GM12878 (cell line): Measurements from ENCODE around the gene SLX9. TPM values are rescaled to one million over a fixed set of nuclear protein-coding genes. Genes with fewer than 3 reads are reported as not detected.

Experiments used
- CBX5 ChIP-seq: sonication (generic); IDR thresholded peaks from 2 replicates; pipeline ENCODE4 v1.6.1; 2016; ENCODE audit warnings: low read depth, moderate library complexity, mild to moderate bottlenecking, inconsistent platforms
- CHD2 ChIP-seq: IDR thresholded peaks from 2 replicates; pipeline ENCODE4 v1.6.1; 2011; ENCODE audit warnings: low read depth, low read length, improper control_type of control experiment, borderline replicate concordance
- DPF2 ChIP-seq: fragments of 450-650 bp; IDR thresholded peaks from 2 replicates; pipeline ENCODE4 v1.6.1; 2017; ENCODE audit warnings: mild to moderate bottlenecking
- EGR1 ChIP-seq, 2 experiments: IDR thresholded peaks; 1 replicate in 1 of 2; 2 replicates in 1 of 2; pipeline ENCODE4 v1.6.1; 2011 to 2012; ENCODE audit warnings: low read depth in 2 of 2, low read length in 2 of 2, borderline replicate concordance in 1 of 2, mild to moderate bottlenecking in 1 of 2, moderate library complexity in 1 of 2
- ETV6 ChIP-seq, 2 experiments: fragments of 450-650 bp in 1 of 2; IDR thresholded peaks in 1 of 2; conservative IDR thresholded peaks in 1 of 2; 2 replicates each; pipeline ENCODE4 v1.6.1; 2014; ENCODE audit warnings: antibody characterized with exemption in 1 of 2, borderline replicate concordance in 1 of 2, low read depth in 1 of 2, mild to moderate bottlenecking in 1 of 2, moderate library complexity in 1 of 2
- IRF4 ChIP-seq: IDR thresholded peaks from 2 replicates; pipeline ENCODE4 v1.6.1; 2011; ENCODE audit warnings: low read depth, low read length
- MEF2B ChIP-seq: fragments of 450-650 bp; IDR thresholded peaks from 2 replicates; pipeline ENCODE4 v1.6.1; 2018; ENCODE audit warnings: mild to moderate bottlenecking, moderate library complexity; ENCODE audit not compliant: partially characterized antibody, poor library complexity, severe bottlenecking
- NFYB ChIP-seq: IDR thresholded peaks from 2 replicates; pipeline ENCODE4 v1.6.1; 2011; ENCODE audit warnings: low read depth, mild to moderate bottlenecking, low read length, improper control_type of control experiment, moderate library complexity; ENCODE audit not compliant: insufficient read depth
- SKIL ChIP-seq: fragments of 450-650 bp; IDR thresholded peaks from 2 replicates; pipeline ENCODE4 v1.6.1; 2017; ENCODE audit warnings: mild to moderate bottlenecking, low read depth, inconsistent platforms; ENCODE audit not compliant: poor library complexity, severe bottlenecking
- TAF1 ChIP-seq: IDR thresholded peaks from 2 replicates; pipeline ENCODE4 v1.6.1; 2011; ENCODE audit warnings: mild to moderate bottlenecking, low read depth, low read length, borderline replicate concordance
- polyA plus RNA-seq, 11 experiments: library from polyadenylated mRNA; depleted of rRNA in 4 of 11; unstranded in 6 of 11; stranded (reverse) in 5 of 11; fragments of >200 nt; fragmentation: Nextera tagmentation in 4 of 11; fragmentation: Illumina TruSeq in 1 of 11; extraction: Ambion mirVana in 4 of 11; extraction: Trizol in 1 of 11; gene quantifications; 1 replicate in 1 of 11; 2 replicates in 10 of 11; pipeline versions ENCODE4 v1.2.1 to v1.2.3, GENCODE V29; 2011 to 2016; ENCODE audit warnings: inconsistent platforms in 2 of 11, missing spikeins in 2 of 11, low read depth in 1 of 11
- total RNA-seq, 4 experiments: library from RNA; depleted of rRNA in 3 of 4; stranded (reverse); fragments of >200 nt in 3 of 4; fragmentation: Illumina TruSeq in 1 of 4; extraction: Trizol in 1 of 4; gene quantifications; 2 replicates each; pipeline versions ENCODE4 v1.2.1 to v1.2.3, GENCODE V29; 2013 to 2021
- TF ChIP-seq, protein P1 (sequence below): IDR thresholded peaks from 2 replicates; pipeline ENCODE4 v1.6.1; 2011; ENCODE audit warnings: borderline replicate concordance, low read depth, mild to moderate bottlenecking, moderate library complexity, low read length; ENCODE audit not compliant: insufficient read depth, poor library complexity, severe bottlenecking
- TF ChIP-seq, protein P2 (sequence below): IDR thresholded peaks from 2 replicates; pipeline ENCODE4 v1.6.1; 2012; ENCODE audit warnings: improper control_type of control experiment, low read depth, low read length; ENCODE audit not compliant: insufficient replicate concordance
- TF ChIP-seq, protein P3 (sequence below): fragments of 450-650 bp; IDR thresholded peaks from 2 replicates; pipeline ENCODE4 v1.6.1; 2017; ENCODE audit warnings: mild to moderate bottlenecking, moderate library complexity

SLX9 gene
- total and polyA plus RNA-seq, 10 of the 15 experiments (the other 5 are each of a cell fraction or from before 2014, with no cell fraction given), result 0.69 to 81.3 (median 33.9) TPM

GRCh38 chr21:44920694-44921604, 18.9 kb upstream of the SLX9 start, which contains the start of gene ITGB2 (continued):
- TF ChIP-seq, protein P1, sequence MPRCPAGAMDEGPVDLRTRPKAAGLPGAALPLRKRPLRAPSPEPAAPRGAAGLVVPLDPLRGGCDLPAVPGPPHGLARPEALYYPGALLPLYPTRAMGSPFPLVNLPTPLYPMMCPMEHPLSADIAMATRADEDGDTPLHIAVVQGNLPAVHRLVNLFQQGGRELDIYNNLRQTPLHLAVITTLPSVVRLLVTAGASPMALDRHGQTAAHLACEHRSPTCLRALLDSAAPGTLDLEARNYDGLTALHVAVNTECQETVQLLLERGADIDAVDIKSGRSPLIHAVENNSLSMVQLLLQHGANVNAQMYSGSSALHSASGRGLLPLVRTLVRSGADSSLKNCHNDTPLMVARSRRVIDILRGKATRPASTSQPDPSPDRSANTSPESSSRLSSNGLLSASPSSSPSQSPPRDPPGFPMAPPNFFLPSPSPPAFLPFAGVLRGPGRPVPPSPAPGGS, result no peak
- TF ChIP-seq, protein P2, sequence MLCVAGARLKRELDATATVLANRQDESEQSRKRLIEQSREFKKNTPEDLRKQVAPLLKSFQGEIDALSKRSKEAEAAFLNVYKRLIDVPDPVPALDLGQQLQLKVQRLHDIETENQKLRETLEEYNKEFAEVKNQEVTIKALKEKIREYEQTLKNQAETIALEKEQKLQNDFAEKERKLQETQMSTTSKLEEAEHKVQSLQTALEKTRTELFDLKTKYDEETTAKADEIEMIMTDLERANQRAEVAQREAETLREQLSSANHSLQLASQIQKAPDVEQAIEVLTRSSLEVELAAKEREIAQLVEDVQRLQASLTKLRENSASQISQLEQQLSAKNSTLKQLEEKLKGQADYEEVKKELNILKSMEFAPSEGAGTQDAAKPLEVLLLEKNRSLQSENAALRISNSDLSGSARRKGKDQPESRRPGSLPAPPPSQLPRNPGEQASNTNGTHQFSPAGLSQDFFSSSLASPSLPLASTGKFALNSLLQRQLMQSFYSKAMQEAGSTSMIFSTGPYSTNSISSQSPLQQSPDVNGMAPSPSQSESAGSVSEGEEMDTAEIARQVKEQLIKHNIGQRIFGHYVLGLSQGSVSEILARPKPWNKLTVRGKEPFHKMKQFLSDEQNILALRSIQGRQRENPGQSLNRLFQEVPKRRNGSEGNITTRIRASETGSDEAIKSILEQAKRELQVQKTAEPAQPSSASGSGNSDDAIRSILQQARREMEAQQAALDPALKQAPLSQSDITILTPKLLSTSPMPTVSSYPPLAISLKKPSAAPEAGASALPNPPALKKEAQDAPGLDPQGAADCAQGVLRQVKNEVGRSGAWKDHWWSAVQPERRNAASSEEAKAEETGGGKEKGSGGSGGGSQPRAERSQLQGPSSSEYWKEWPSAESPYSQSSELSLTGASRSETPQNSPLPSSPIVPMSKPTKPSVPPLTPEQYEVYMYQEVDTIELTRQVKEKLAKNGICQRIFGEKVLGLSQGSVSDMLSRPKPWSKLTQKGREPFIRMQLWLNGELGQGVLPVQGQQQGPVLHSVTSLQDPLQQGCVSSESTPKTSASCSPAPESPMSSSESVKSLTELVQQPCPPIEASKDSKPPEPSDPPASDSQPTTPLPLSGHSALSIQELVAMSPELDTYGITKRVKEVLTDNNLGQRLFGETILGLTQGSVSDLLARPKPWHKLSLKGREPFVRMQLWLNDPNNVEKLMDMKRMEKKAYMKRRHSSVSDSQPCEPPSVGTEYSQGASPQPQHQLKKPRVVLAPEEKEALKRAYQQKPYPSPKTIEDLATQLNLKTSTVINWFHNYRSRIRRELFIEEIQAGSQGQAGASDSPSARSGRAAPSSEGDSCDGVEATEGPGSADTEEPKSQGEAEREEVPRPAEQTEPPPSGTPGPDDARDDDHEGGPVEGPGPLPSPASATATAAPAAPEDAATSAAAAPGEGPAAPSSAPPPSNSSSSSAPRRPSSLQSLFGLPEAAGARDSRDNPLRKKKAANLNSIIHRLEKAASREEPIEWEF, result no peak
- TF ChIP-seq ETV6 (conservative IDR thresholded peaks at IDR 0.05 in 1 of 2, IDR thresholded peaks at IDR 0.05 in 1 of 2; ENCODE audit: borderline replicate concordance in 1 of 2, low read depth in 1 of 2), result peak in 1 of 2 experiments; percentile 89; a peak in 2 of 4 replicates
- TF ChIP-seq MEF2B, result peak; percentile 79
- peak in 1 of 2 experiments; percentile 39; a peak in 1 of 3 replicates for TF ChIP-seq EGR1 (IDR thresholded peaks at IDR 0.05; ENCODE audit: borderline replicate concordance in 1 of 2, low read depth in 2 of 2, low read length in 2 of 2)
- TF ChIP-seq CBX5, result no peak
- TF ChIP-seq CHD2, result 0 out of 2 replicates have a peak, but pooled peaks have one; percentile 32
- TF ChIP-seq TAF1, result 0 out of 2 replicates have a peak, but pooled peaks have one; percentile 19
- TF ChIP-seq NFYB, result no peak
- TF ChIP-seq, protein P3, sequence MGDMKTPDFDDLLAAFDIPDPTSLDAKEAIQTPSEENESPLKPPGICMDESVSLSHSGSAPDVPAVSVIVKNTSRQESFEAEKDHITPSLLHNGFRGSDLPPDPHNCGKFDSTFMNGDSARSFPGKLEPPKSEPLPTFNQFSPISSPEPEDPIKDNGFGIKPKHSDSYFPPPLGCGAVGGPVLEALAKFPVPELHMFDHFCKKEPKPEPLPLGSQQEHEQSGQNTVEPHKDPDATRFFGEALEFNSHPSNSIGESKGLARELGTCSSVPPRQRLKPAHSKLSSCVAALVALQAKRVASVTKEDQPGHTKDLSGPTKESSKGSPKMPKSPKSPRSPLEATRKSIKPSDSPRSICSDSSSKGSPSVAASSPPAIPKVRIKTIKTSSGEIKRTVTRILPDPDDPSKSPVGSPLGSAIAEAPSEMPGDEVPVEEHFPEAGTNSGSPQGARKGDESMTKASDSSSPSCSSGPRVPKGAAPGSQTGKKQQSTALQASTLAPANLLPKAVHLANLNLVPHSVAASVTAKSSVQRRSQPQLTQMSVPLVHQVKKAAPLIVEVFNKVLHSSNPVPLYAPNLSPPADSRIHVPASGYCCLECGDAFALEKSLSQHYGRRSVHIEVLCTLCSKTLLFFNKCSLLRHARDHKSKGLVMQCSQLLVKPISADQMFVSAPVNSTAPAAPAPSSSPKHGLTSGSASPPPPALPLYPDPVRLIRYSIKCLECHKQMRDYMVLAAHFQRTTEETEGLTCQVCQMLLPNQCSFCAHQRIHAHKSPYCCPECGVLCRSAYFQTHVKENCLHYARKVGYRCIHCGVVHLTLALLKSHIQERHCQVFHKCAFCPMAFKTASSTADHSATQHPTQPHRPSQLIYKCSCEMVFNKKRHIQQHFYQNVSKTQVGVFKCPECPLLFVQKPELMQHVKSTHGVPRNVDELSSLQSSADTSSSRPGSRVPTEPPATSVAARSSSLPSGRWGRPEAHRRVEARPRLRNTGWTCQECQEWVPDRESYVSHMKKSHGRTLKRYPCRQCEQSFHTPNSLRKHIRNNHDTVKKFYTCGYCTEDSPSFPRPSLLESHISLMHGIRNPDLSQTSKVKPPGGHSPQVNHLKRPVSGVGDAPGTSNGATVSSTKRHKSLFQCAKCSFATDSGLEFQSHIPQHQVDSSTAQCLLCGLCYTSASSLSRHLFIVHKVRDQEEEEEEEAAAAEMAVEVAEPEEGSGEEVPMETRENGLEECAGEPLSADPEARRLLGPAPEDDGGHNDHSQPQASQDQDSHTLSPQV, result no peak
- TF ChIP-seq IRF4, result no peak
- peak; percentile 15 for TF ChIP-seq SKIL
- TF ChIP-seq DPF2, result 0 out of 2 replicates have a peak, but pooled peaks have one; percentile 43
